SJCRH30 (cell line): ENCODE results near the gene TNNI2. TPM values are rescaled to one million over a fixed set of nuclear protein-coding genes. Genes with fewer than 3 reads are reported as not detected.
"Not testable (repeated sequence)": the region's sequence is repeated elsewhere in the genome, so short reads cannot be mapped to it uniquely, and the experiment has no call there.

Experiments
- DNase-seq, 2 experiments: peaks; one replicate each; pipeline ENCODE4 v3.0.0-alpha.2; 2015 to 2020
- H3K27ac ChIP-seq: fragments of 250-450 bp; sonication (Bioruptor Pico); 2 replicates; pipeline ENCODE4 v1.5.1; 2020; ENCODE audit warnings: mild to moderate bottlenecking, moderate library complexity
- H3K27me3 ChIP-seq: fragments of 250-450 bp; sonication (Bioruptor Pico); 2 replicates; pipeline ENCODE4 v1.5.1; 2020; ENCODE audit warnings: mild to moderate bottlenecking, moderate library complexity
- H3K36me3 ChIP-seq: fragments of 250-450 bp; sonication (Bioruptor Pico); 2 replicates; pipeline ENCODE4 v1.5.1; 2020; ENCODE audit warnings: mild to moderate bottlenecking, moderate library complexity
- H3K4me1 ChIP-seq: fragments of 250-450 bp; sonication (Bioruptor Pico); 2 replicates; pipeline ENCODE4 v1.5.1; 2020; ENCODE audit warnings: mild to moderate bottlenecking, moderate library complexity
- H3K4me3 ChIP-seq: fragments of 250-450 bp; sonication (Bioruptor Pico); 2 replicates; pipeline ENCODE4 v1.5.1; 2020; ENCODE audit warnings: mild to moderate bottlenecking, moderate library complexity
- H3K9me3 ChIP-seq: fragments of 250-450 bp; sonication (Bioruptor Pico); replicated peaks from 2 replicates; pipeline ENCODE4 v1.5.1; 2020; ENCODE audit warnings: mild to moderate bottlenecking, moderate library complexity
- total RNA-seq: library from RNA; depleted of rRNA; stranded (reverse); fragments of >200 nt; shearing (Covaris generic); gene quantifications from 2 replicates; pipeline ENCODE4 v1.2.3, GENCODE V29; 2014; rRNA removed

The TNNI2 gene
- 20.2 and 20.5 TPM in 2 replicates for total RNA-seq

DNA sequence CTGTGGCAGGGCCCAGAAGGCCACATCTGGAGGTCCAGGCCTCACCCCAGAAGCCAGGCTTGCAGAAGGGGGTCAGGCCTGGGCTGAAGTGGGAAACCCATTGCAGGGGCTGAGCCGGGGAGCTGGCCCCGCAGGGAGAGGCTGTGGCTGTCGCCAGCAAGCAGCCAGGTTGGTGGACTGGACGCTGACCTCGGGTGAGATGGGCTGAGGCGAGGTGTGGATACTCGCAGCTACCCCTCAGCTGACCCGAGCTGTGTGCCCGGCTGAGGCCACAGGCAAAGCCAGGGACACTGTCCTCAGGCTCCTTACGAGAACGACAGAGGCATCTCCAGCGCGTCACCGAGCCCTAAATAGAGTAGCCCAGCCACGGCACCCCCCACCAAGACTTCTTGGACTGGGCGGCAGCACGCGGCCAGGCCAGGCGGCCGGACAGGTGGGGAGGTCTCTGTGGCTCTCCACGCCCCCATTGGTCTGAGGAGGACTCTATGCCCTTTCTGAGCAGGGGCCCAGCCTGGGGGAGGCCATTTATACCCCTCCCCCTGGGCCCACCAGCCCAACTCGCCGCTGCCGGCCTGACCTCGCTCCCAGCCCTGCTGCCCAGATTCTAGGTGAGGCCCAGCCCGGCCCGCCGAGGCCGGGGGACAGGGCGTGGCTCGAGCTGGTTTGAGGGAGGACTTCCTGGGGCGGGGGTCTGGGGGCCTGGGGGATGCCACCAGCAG, at the start of gene TNNI2:
TSS of gene TNNI2 (plus strand) at position 556 of the 719 bp plus-strand sequence. CDS start 716 bp downstream, outside the sequence.
- Histone ChIP-seq H3K4me3 (no peak within 1 kb of the TSS), H3K27me3 (no peaks in the 10 kb centered on the region), H3K9me3 (no peaks in the 10 kb centered on the region), H3K36me3 (no peaks in the 10 kb centered on the region), H3K27ac (peak within 1 kb of the TSS; percentile 67), H3K4me1 (peaks cover 46% of the 10 kb centered on the region)
- DNase-seq: peak; percentile 40 to 49

DNA sequence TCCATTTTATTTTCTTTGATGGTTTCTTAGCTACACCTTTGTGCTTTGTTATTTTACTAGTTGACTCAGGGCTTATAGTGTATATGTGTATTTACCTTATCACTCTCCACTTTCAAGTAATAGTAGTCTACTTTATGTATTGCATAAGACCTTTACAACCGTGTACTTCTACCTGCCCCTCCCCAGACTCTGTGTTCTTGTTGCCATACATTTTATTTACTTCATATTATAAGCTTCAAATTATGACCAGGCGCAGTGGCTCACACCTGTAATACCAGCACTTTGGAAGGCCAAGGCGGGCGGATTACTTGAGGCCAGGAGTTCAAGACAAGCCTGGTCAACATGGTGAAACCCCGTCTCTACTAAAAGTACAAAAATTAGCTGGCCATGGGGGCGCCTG, 46.9 kb upstream of the TNNI2 start:
- Histone ChIP-seq H3K27ac (no peak overlapping the region), H3K4me3 (no peak overlapping the region), H3K4me1 (no peaks in the 10 kb centered on the region), H3K36me3 (no peaks in the 10 kb centered on the region), H3K27me3 (no peaks in the 10 kb centered on the region; the same call in 1 of the 2 replicates), H3K9me3 (0 out of 2 replicates have a peak, but pooled peaks cover 2% of the 10 kb centered on the region)
- no peak for DNase-seq

GRCh38 chr11:1792461-1792860, 46.3 kb upstream of the TNNI2 start:
- no peak for DNase-seq
- Histone ChIP-seq H3K4me1 (no peaks in the 10 kb centered on the region), H3K36me3 (no peaks in the 10 kb centered on the region), H3K9me3 (0 out of 2 replicates have a peak, but pooled peaks cover 2% of the 10 kb centered on the region), H3K27ac (no peak overlapping the region), H3K4me3 (no peak overlapping the region), H3K27me3 (no peaks in the 10 kb centered on the region; the same call in 1 of the 2 replicates)

GRCh38 chr11:1793081-1793480, 45.7 kb upstream of the TNNI2 start:
- no peak overlapping the region for H3K4me3 ChIP-seq
- no peaks in the 10 kb centered on the region for H3K4me1 ChIP-seq
- H3K9me3 ChIP-seq: 0 out of 2 replicates have a peak, but pooled peaks cover 2% of the 10 kb centered on the region
- no peak overlapping the region for H3K27ac ChIP-seq
- no peaks in the 10 kb centered on the region; the same call in 1 of the 2 replicates for H3K27me3 ChIP-seq
- DNase-seq: no peak
- no peaks in the 10 kb centered on the region for H3K36me3 ChIP-seq

GRCh38 chr11:1796413-1797011, 42.3 kb upstream of the TNNI2 start:
- H3K4me3 ChIP-seq: no peak overlapping the region
- no peaks in the 10 kb centered on the region; the same call in 1 of the 2 replicates for H3K27me3 ChIP-seq
- H3K4me1 ChIP-seq: no peaks in the 10 kb centered on the region
- H3K9me3 ChIP-seq: no peaks in the 10 kb centered on the region
- H3K27ac ChIP-seq: no peak overlapping the region
- H3K36me3 ChIP-seq: no peaks in the 10 kb centered on the region
- no peak for DNase-seq

DNA sequence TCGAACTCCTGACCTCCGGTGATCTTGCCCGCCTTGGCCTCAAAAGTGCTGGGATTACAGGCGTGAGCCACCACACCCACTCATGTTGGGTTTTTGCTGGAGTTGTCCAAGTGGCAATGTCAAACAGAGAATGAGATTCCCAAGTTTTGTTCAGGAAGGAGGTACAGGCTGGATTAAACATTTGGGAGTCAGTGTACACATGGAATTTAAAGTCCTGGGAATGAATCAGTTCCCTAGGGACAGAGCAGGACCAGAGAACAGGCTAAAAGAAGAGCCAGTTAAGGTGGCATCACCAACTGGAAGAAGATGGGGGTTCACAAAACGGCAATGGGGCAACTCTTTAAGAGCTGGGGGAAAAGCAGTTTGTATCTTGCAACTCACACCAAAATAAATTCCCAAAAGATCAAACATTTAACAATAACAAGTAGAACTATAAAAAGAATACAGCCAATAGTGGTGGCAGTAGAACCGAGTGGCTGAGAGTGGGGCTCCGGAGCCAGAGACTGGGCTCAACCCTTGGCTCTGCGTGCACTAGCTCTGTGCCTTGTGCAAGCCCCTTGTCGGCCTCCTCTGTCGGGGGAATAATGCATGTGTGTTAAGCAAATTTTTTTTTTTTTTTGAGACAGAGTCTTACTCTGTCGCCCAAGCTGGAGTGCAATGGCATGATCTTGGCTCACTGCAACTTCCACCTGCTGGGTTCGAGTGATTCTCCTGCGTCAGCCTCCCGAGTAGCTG, 41.2 kb upstream of the TNNI2 start:
- Histone ChIP-seq H3K4me3 (no peak overlapping the region), H3K9me3 (no peaks in the 10 kb centered on the region), H3K27ac (no peak overlapping the region), H3K27me3 (no peaks in the 10 kb centered on the region; the same call in 1 of the 2 replicates), H3K36me3 (no peaks in the 10 kb centered on the region), H3K4me1 (no peaks in the 10 kb centered on the region)
- DNase-seq: no peak

DNA sequence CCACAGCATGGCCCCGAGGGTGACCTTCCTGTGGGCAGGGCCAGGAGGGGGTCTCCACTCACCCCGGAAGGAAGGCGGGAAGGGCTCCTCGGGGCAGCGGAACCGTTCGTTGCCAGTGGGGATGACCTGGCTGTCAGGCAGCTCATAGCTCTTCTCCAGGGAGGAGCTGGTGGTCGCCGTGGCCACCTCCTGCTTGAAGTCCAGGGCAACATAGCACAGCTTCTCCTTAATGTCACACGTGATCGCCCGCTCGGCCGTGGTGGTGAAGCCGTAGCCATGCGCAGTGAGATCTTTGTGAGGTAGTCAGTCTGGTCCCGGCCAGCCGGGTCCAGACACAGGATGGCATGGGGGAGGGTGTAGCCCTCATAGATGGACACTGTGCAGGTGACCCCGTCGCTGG, 35.5 kb upstream of the TNNI2 start:
- Histone ChIP-seq H3K4me3 (no peak overlapping the region), H3K9me3 (no peaks in the 10 kb centered on the region), H3K27me3 (no peaks in the 10 kb centered on the region), H3K4me1 (no peaks in the 10 kb centered on the region), H3K36me3 (no peaks in the 10 kb centered on the region), H3K27ac (no peak overlapping the region)
- no peak for DNase-seq

DNA sequence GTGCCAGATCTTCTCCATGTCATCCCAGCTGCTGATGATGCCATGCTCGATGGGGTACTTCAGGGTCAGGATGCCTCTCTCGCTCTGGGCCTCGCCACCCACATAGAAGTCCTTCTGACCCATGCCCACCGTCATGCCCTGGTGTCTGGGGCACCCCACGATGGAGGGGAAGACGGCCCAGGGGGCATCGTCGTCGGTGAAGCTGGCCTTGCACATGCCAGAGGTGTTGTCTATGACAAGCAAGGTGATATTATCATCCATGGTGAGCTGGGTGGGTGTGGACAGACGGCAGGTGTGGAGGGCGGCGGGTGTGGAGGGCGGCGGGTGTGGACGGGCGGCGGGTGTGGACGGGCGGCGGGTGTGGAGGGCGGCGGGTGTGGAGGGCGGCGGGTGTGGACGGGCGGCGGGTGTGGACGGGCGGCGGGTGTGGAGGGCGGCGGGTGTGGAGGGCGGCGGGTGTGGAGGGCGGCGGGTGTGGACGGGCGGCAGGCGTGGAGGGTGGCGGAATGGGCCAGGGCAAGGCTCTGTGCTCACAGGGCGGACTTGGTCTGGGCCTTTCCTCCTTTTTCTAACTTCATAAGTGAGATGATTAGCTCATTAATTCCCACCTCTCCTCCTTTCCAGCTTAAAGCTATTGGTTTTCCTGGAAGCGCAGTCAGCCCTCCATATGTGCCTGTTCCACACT, 34.8 kb upstream of the TNNI2 start:
- H3K9me3 ChIP-seq, H3K27me3 ChIP-seq, H3K27ac ChIP-seq, H3K4me1 ChIP-seq, H3K36me3 ChIP-seq, H3K4me3 ChIP-seq, DNase-seq: not testable (repeated sequence)

GRCh38 chr11:1805525-1805924, 33.3 kb upstream of the TNNI2 start:
- Histone ChIP-seq H3K27ac (no peak overlapping the region), H3K4me1 (no peaks in the 10 kb centered on the region), H3K27me3 (no peaks in the 10 kb centered on the region), H3K9me3 (0 out of 2 replicates have a peak, but pooled peaks cover 3% of the 10 kb centered on the region), H3K4me3 (no peak overlapping the region), H3K36me3 (no peaks in the 10 kb centered on the region)
- DNase-seq: no peak

DNA sequence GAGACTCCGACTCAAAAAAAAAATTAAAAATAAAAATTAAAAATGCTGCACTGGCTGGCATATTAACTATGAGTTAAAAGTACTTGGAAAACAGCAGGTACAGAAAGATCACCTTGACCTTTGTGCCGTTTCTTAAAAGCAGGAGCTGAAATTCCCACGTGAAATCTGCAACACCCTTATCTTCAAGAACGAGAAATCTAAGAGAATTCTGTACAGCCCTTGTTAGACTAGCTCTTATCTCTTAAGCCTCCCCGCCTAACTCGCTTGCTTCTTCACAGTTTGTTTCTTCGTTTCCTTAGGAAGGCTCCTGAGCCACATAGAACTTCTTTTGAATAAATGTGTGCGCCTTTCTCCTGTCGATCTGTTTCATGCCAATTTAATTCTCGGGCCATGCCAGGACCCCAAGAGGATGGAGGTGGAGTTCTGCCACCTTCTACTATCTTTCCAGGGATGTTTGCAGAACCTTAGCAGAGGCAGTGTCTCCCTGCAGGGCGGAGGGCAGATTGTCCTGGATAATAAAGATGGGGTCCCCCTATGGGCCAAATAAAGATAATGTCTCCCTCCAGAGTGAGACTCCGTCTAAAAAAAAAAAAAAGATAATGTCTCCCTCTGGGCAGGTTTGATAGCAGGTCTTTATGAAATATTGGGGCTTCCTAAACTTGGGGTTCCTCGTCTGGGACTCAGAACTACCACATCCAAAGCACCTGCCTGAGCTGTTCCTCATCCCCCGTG, 31.4 kb upstream of the TNNI2 start:
- no peak overlapping the region for H3K4me3 ChIP-seq
- H3K27ac ChIP-seq: no peak overlapping the region
- no peak for DNase-seq
- H3K4me1 ChIP-seq: no peaks in the 10 kb centered on the region
- no peaks in the 10 kb centered on the region for H3K27me3 ChIP-seq
- no peaks in the 10 kb centered on the region for H3K36me3 ChIP-seq
- H3K9me3 ChIP-seq: 0 out of 2 replicates have a peak, but pooled peaks cover 6% of the 10 kb centered on the region

DNA sequence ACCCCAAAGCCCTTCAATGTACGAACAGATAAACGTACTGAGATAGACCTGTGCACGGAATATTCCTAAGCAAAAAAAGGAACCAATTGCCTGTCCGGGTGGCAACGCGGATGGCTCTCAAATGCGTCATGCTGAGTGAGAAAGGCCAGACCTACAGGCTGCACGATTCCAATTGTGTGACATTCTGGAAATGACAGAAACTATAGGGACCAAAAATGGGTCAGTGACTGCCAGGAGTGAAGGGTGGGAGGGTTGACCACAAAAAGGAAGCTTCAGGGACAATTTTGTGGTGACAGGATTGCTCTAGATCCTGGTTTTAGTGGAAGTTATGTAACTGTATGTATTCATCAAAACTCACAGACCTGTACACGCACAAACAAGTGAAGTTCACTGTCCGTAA, 28.0 kb upstream of the TNNI2 start:
- no peaks in the 10 kb centered on the region for H3K4me1 ChIP-seq
- H3K27ac ChIP-seq: no peak overlapping the region
- 0 out of 2 replicates have a peak, but pooled peaks cover 6% of the 10 kb centered on the region for H3K9me3 ChIP-seq
- H3K4me3 ChIP-seq: no peak overlapping the region
- H3K27me3 ChIP-seq: no peaks in the 10 kb centered on the region
- no peak for DNase-seq
- no peaks in the 10 kb centered on the region for H3K36me3 ChIP-seq

- H3K27me3 ChIP-seq: no peaks in the 10 kb centered on the region
- 0 out of 2 replicates have a peak, but pooled peaks cover 8% of the 10 kb centered on the region for H3K9me3 ChIP-seq
- no peaks in the 10 kb centered on the region for H3K4me1 ChIP-seq
- H3K27ac ChIP-seq: no peak overlapping the region
- no peak for DNase-seq
- no peaks in the 10 kb centered on the region for H3K36me3 ChIP-seq
- no peak overlapping the region for H3K4me3 ChIP-seq
Measured at GRCh38 chr11:1812274-1812673, 26.5 kb upstream of the TNNI2 start.

DNA sequence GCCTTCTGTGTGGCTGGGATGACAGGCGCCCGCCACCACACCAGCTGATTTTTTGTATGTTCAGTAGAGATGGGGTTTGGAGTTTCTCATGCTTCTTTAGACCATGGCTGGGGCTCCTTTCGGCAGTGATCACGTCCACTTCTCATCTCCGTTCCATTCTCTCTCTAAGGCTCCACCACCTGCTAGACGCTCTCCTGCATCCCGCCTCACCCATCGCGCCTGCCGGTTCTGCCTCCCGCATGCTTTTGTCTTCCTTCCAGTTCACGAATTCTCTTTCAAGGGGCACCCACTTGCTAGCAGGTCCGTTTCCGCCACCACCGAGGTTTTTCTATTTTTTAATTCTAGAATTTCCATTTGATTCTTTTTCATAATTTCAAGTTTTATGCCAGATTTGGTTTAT, 26.0 kb upstream of the TNNI2 start:
- Histone ChIP-seq H3K4me1 (no peaks in the 10 kb centered on the region), H3K36me3 (no peaks in the 10 kb centered on the region), H3K27ac (no peak overlapping the region), H3K4me3 (no peak overlapping the region), H3K9me3 (peaks cover 11% of the 10 kb centered on the region; the same call in 1 of the 2 replicates), H3K27me3 (no peaks in the 10 kb centered on the region)
- no peak for DNase-seq

DNA sequence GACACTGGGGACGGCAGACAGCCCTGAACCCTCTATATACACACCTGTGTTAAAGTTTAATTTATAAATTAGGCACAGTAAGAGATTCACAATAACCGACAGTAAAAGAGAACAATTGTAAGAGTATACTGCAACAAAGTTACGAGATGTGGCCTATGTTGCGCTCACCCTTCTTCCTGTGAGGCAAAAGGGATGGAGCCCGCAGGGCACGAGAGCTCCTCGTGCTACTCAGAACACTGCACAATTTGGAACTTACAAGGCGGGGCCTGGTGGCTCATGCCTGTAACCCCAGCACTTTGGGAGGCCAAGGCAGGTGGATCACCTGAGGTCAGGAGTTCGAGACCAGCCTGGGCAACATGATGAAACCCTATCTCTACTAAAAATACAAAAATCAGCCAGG, 25.4 kb upstream of the TNNI2 start:
- H3K27ac ChIP-seq, H3K4me3 ChIP-seq, DNase-seq, H3K36me3 ChIP-seq, H3K27me3 ChIP-seq, H3K4me1 ChIP-seq: not testable (repeated sequence)
- peaks cover 16% of the 10 kb centered on the region; the same call in 1 of the 2 replicates for H3K9me3 ChIP-seq
